ENCODE data around the gene SLC22A3. TPM values are rescaled to one million over a fixed set of nuclear protein-coding genes. Genes with fewer than 3 reads are reported as not detected.
"Not testable (repeated sequence)": the region's sequence is repeated elsewhere in the genome, so short reads cannot be mapped to it uniquely, and the experiment has no call there.

Gene SLC22A3
- total RNA-seq, 1 experiment from 2014 or later, result 4.1 TPM

- TF ChIP-seq, protein P1, sequence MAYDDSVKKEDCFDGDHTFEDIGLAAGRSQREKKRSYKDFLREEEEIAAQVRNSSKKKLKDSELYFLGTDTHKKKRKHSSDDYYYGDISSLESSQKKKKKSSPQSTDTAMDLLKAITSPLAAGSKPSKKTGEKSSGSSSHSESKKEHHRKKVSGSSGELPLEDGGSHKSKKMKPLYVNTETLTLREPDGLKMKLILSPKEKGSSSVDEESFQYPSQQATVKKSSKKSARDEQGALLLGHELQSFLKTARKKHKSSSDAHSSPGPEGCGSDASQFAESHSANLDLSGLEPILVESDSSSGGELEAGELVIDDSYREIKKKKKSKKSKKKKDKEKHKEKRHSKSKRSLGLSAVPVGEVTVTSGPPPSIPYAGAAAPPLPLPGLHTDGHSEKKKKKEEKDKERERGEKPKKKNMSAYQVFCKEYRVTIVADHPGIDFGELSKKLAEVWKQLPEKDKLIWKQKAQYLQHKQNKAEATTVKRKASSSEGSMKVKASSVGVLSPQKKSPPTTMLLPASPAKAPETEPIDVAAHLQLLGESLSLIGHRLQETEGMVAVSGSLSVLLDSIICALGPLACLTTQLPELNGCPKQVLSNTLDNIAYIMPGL (CRISPR knock-in tag; IDR thresholded peaks at IDR 0.05), result no peak
- TF ChIP-seq, protein P2, sequence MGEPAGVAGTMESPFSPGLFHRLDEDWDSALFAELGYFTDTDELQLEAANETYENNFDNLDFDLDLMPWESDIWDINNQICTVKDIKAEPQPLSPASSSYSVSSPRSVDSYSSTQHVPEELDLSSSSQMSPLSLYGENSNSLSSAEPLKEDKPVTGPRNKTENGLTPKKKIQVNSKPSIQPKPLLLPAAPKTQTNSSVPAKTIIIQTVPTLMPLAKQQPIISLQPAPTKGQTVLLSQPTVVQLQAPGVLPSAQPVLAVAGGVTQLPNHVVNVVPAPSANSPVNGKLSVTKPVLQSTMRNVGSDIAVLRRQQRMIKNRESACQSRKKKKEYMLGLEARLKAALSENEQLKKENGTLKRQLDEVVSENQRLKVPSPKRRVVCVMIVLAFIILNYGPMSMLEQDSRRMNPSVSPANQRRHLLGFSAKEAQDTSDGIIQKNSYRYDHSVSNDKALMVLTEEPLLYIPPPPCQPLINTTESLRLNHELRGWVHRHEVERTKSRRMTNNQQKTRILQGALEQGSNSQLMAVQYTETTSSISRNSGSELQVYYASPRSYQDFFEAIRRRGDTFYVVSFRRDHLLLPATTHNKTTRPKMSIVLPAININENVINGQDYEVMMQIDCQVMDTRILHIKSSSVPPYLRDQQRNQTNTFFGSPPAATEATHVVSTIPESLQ (CRISPR knock-in tag; IDR thresholded peaks at IDR 0.05), result no peak
- no peak for TF ChIP-seq ESRRA (CRISPR knock-in tag; IDR thresholded peaks at IDR 0.05; ENCODE audit: borderline replicate concordance)
- no peak for TF ChIP-seq ZNF219 (CRISPR knock-in tag; IDR thresholded peaks at IDR 0.05; ENCODE audit: borderline replicate concordance)
Measured at GRCh38 chr6:160301339-160301738, 46.8 kb upstream of the SLC22A3 start (continued).

- ATAC-seq; H3K4me3 Mint-ChIP-seq; DNase-seq (ENCODE audit: low spot score); POLR2A ChIA-PET; H3K27ac Mint-ChIP-seq; CTCF ChIA-PET; H3K27me3 Mint-ChIP-seq (ENCODE audit: low read depth): not testable (repeated sequence)
- peaks cover 36% of the 10 kb centered on the region for H3K9me3 Mint-ChIP-seq
- H3K4me1 Mint-ChIP-seq, result peaks cover 22% of the 10 kb centered on the region
- H3K36me3 Mint-ChIP-seq, result peaks cover 30% of the 10 kb centered on the region
Measured at GRCh38 chr6:160302431-160303082, 45.6 kb upstream of the SLC22A3 start.

DNA sequence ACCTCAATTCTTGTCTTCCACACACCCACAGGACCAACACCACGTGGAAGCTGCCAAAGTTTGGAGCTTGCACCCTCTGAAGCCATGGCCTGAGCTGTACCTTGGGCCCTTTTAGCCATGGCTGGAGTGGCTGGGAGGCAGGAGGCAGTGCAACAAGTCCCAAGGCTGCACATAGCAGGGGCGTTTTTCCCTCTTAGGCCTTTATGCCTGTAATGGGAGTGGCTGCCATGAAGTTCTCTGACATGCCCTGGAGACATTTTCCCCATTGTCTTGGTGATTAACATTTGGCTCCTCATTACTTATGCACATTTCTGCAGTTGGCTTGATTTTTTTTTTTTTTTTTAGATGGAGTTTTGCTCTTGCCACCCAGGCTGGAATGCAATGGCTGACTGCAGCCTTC lies 44.4 kb upstream of the SLC22A3 start:
- POLR2A ChIA-PET, result no interaction called here
- TF ChIP-seq TP53 (CRISPR knock-in tag; IDR thresholded peaks at IDR 0.05) (no peak), SMAD4 (CRISPR knock-in tag; IDR thresholded peaks at IDR 0.05) (no peak), ZNF396 (CRISPR knock-in tag; IDR thresholded peaks at IDR 0.05; ENCODE audit: borderline replicate concordance) (no peak), SOX15 (CRISPR knock-in tag; IDR thresholded peaks at IDR 0.05) (no peak), ZNF671 (CRISPR knock-in tag; IDR thresholded peaks at IDR 0.05) (no peak), JAZF1 (CRISPR knock-in tag; IDR thresholded peaks at IDR 0.05) (no peak), ZNF138 (CRISPR knock-in tag; conservative IDR thresholded peaks at IDR 0.05) (no peak), IRF2 (CRISPR knock-in tag; IDR thresholded peaks at IDR 0.05; ENCODE audit: borderline replicate concordance, low read depth) (no peak), NFYB (CRISPR knock-in tag; conservative IDR thresholded peaks at IDR 0.05; ENCODE audit: low read depth) (no peak), NFATC4 (CRISPR knock-in tag; IDR thresholded peaks at IDR 0.05) (no peak)
- TF ChIP-seq, protein P3, sequence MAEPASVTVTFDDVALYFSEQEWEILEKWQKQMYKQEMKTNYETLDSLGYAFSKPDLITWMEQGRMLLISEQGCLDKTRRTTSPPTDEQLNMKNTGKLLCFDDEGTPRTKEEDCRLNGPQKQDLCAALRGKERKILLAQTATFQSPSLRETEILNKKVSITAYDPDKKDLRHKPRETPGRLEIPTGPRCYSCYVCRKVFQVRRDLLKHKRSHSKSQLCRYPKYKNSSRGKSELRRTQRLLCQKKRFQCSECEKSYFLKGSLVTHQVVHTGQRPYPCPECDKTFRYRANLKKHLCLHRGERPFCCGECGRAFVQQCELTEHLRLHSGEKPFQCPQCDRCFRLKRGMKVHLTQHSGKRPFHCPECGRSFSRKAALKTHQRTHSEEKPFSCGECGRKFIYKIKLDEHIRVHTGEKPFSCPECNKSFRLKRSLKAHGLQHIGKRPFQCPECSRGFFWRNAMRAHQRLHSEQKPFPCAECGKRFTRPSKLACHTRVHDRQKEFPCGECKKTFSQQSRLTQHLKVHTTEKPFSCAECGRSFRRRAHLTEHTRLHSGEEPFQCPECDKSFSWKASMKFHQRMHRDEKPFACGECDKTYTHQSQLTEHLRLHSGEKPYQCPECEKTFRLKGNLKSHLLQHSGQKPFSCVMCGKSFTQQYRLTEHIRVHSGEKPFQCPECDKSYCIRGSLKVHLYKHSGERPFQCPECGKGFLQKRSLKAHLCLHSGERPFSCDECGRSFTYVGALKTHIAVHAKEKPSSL (CRISPR knock-in tag; conservative IDR thresholded peaks at IDR 0.05), result no peak
- H3K27ac Mint-ChIP-seq, result no peak overlapping the region
- H3K4me3 Mint-ChIP-seq, result no peak overlapping the region
- peaks cover 46% of the 10 kb centered on the region for H3K9me3 Mint-ChIP-seq
- peaks cover 22% of the 10 kb centered on the region for H3K4me1 Mint-ChIP-seq
- DNase-seq (ENCODE audit: low spot score) (no peak), ATAC-seq (no peak)
- H3K27me3 Mint-ChIP-seq (ENCODE audit: low read depth), result peaks cover 3% of the 10 kb centered on the region; the same call in 1 of the 2 replicates
- CTCF ChIA-PET, result no interaction called here
- peaks cover 30% of the 10 kb centered on the region for H3K36me3 Mint-ChIP-seq

Measured in WTC11 (cell line).